K562 (cell line): ENCODE measurements around the gene TXNRD2. TPM values are rescaled to one million over a fixed set of nuclear protein-coding genes. Genes with fewer than 3 reads are reported as not detected.

Experiments used
- CCNT2 ChIP-seq: IDR thresholded peaks from 2 replicates; pipeline ENCODE4 v1.6.1; 2011; ENCODE audit warnings: borderline replicate concordance, low read depth, mild to moderate bottlenecking, moderate library complexity, mixed read lengths, low read length; ENCODE audit not compliant: insufficient read length; ENCODE audit errors: extremely low read depth
- CSDE1 ChIP-seq, 2 experiments: fragments of 450-650 bp; IDR thresholded peaks; 2 replicates each; pipeline ENCODE4 v1.6.1; 2016; ENCODE audit warnings: mild to moderate bottlenecking in 1 of 2
- ELF1 ChIP-seq: fragments of 200-800 bp; sonication (Bioruptor generic); IDR thresholded peaks from 2 replicates; pipeline ENCODE4 v1.6.1; 2016; ENCODE audit warnings: missing genetic modification characterization, missing compliant biosample characterization
- EWSR1 ChIP-seq: fragments of 450-650 bp; IDR thresholded peaks from 2 replicates; pipeline ENCODE4 v1.6.1; 2018; ENCODE audit warnings: borderline replicate concordance, mild to moderate bottlenecking, low read depth, moderate library complexity; ENCODE audit not compliant: partially characterized antibody
- HDGF ChIP-seq: fragments of 450-650 bp; IDR thresholded peaks from 2 replicates; pipeline ENCODE4 v1.6.1; 2016
- HOXB6 ChIP-seq: fragments of 250-450 bp; sonication (Bioruptor Pico); IDR thresholded peaks from 2 replicates; pipeline ENCODE4 v1.5.1; 2022; ENCODE audit warnings: mild to moderate bottlenecking, borderline replicate concordance
- IRF2 ChIP-seq: sonication (generic); formaldehyde crosslinking; IDR thresholded peaks from 2 replicates; pipeline ENCODE4 v1.8.1; 2022; ENCODE audit warnings: mild to moderate bottlenecking, missing genetic modification reagents
- KLF1 ChIP-seq: fragments of 450-650 bp; IDR thresholded peaks from 2 replicates; pipeline ENCODE4 v1.6.1; 2016; ENCODE audit warnings: missing genetic modification characterization, missing compliant biosample characterization
- MAFK ChIP-seq: IDR thresholded peaks from 2 replicates; pipeline ENCODE4 v1.6.1; 2011; ENCODE audit warnings: low read length, improper control_type of control experiment
- MXI1 ChIP-seq: IDR thresholded peaks from 2 replicates; pipeline ENCODE4 v1.6.1; 2011; ENCODE audit warnings: low read depth, mild to moderate bottlenecking, improper control_type of control experiment, low read length
- NR2F6 ChIP-seq: fragments of 450-650 bp; formaldehyde crosslinking; IDR thresholded peaks from 2 replicates; pipeline ENCODE4 v1.4.0; 2020; ENCODE audit warnings: mild to moderate bottlenecking
- PML ChIP-seq: IDR thresholded peaks from 2 replicates; pipeline ENCODE4 v1.6.1; 2012; ENCODE audit warnings: low read length, inconsistent platforms
- TAF15 ChIP-seq: fragments of 200-400 bp; formaldehyde crosslinking; IDR thresholded peaks from 2 replicates; pipeline ENCODE4 v1.6.1; 2017; ENCODE audit warnings: mild to moderate bottlenecking, low read depth, low read length, moderate library complexity
- TBP ChIP-seq: optimal IDR thresholded peaks from 2 replicates; pipeline ENCODE3; 2011; ENCODE audit warnings: low read depth, low read length, improper control_type of control experiment
- XRCC4 ChIP-seq: IDR thresholded peaks from one replicate; pipeline ENCODE4 v1.6.1; 2011; ENCODE audit not compliant: insufficient read depth, insufficient read length; ENCODE audit errors: extremely low read depth
- ZC3H4 ChIP-seq: sonication (generic); formaldehyde crosslinking; IDR thresholded peaks from 2 replicates; pipeline ENCODE4 v1.9.0; 2021; ENCODE audit warnings: missing genetic modification reagents, borderline replicate concordance
- ZNF507 ChIP-seq: conservative IDR thresholded peaks from 2 replicates; pipeline ENCODE4 v1.6.1; 2017; ENCODE audit warnings: missing genetic modification characterization, missing compliant biosample characterization
- ZNF551 ChIP-seq: fragments of 250-450 bp; sonication (Bioruptor Pico); IDR thresholded peaks from 2 replicates; pipeline ENCODE4 v1.5.0; 2021; ENCODE audit warnings: mild to moderate bottlenecking, moderate library complexity
- ZNF75A ChIP-seq: fragments of 450-650 bp; formaldehyde crosslinking; IDR thresholded peaks from 2 replicates; pipeline ENCODE4 v1.4.0; 2020; ENCODE audit warnings: mild to moderate bottlenecking
- polyA plus RNA-seq, 8 experiments: library from polyadenylated mRNA; depleted of rRNA in 4 of 8; stranded (reverse) in 5 of 8; unstranded in 3 of 8; fragments of >200 nt; fragmentation: Nextera tagmentation in 2 of 8; fragmentation: Illumina TruSeq in 1 of 8; extraction: Ambion mirVana in 2 of 8; extraction: Trizol in 1 of 8; gene quantifications; 2 replicates each; pipeline versions ENCODE4 v1.2.1 to v1.2.3, GENCODE V29; 2011 to 2014; ENCODE audit warnings: inconsistent platforms in 1 of 8, missing spikeins in 1 of 8
- total RNA-seq, 7 experiments: library from RNA; depleted of rRNA in 6 of 7; stranded (reverse); fragments of >200 nt in 6 of 7; fragmentation: Illumina TruSeq in 2 of 7; extraction: Trizol in 2 of 7; gene quantifications; 2 replicates each; pipeline versions ENCODE4 v1.2.1 to v1.2.3, GENCODE V29; 2011 to 2021; ENCODE audit warnings: low replicate concordance in 1 of 7
- TF ChIP-seq, protein P1 (sequence below): sonication (generic); formaldehyde crosslinking; IDR thresholded peaks from 2 replicates; pipeline ENCODE4 v1.4.0; 2020; ENCODE audit warnings: mild to moderate bottlenecking, missing genetic modification reagents
- TF ChIP-seq, protein P2 (sequence below): fragments of 450-650 bp; formaldehyde crosslinking; IDR thresholded peaks from 2 replicates; pipeline ENCODE4 v1.4.0; 2022; ENCODE audit warnings: missing genetic modification characterization
- TF ChIP-seq, protein P3 (sequence below): fragments of 450-650 bp; IDR thresholded peaks from 2 replicates; pipeline ENCODE4 v1.6.1; 2017; ENCODE audit warnings: mild to moderate bottlenecking, moderate library complexity
- TF ChIP-seq, protein P4 (sequence below): fragments of 450-650 bp; IDR thresholded peaks from 2 replicates; pipeline ENCODE4 v1.6.1; 2016; ENCODE audit warnings: mild to moderate bottlenecking

The TXNRD2 gene
- total and polyA plus RNA-seq, 9 of the 15 experiments (the other 6 are each of a cell fraction or from before 2014, with no cell fraction given): 3.3 to 80.2 (median 49.4) TPM

DNA sequence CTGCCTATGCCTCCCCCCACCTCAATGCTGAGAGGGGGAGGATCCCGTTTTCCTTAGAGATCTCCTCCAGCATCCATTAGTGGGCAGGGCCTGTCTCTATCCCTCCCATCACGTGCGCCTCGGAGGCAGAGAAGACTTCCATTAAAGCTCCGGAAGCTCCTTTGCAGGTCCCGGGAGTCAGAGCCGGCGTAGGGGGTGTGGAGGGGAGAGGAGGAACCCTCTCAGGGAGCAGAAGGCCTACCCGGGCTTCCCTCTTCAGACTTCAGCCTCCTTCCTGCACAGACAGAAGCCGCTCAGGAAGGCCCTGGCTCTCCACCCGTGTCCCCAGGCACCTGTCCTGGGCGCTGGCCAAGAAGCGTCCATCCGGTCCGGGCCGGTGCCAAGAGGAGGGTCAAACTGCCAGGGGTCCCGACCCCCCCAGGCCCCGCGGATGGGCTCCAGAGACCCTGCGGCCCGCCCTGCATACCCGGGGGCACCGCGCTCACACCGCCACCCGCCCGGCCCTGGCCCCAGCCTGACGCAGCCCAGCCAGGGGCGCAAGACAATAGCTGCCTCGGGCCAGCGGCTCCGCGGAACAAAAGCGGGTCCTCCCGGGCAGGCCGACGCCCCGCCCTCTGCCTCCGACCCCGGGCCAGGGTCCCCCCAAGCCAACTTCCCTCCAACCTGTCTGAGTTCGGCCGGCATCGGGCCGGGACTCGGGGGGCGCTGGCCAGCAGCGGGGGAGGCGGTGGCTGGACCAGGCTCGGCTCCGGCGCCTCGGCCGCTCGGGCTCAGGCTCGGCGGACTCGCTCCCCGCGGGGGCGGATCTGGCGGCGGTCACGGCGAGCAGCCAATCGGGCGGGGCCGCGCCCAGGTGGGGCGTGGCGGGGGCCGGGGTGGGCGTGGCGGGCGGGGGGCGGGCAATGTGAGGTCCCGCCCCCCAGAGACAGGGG, 45.1 kb upstream of the TXNRD2 start (continued):
- TF ChIP-seq, protein P1, sequence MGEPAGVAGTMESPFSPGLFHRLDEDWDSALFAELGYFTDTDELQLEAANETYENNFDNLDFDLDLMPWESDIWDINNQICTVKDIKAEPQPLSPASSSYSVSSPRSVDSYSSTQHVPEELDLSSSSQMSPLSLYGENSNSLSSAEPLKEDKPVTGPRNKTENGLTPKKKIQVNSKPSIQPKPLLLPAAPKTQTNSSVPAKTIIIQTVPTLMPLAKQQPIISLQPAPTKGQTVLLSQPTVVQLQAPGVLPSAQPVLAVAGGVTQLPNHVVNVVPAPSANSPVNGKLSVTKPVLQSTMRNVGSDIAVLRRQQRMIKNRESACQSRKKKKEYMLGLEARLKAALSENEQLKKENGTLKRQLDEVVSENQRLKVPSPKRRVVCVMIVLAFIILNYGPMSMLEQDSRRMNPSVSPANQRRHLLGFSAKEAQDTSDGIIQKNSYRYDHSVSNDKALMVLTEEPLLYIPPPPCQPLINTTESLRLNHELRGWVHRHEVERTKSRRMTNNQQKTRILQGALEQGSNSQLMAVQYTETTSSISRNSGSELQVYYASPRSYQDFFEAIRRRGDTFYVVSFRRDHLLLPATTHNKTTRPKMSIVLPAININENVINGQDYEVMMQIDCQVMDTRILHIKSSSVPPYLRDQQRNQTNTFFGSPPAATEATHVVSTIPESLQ (CRISPR knock-in tag): no peak
- TF ChIP-seq, protein P2, sequence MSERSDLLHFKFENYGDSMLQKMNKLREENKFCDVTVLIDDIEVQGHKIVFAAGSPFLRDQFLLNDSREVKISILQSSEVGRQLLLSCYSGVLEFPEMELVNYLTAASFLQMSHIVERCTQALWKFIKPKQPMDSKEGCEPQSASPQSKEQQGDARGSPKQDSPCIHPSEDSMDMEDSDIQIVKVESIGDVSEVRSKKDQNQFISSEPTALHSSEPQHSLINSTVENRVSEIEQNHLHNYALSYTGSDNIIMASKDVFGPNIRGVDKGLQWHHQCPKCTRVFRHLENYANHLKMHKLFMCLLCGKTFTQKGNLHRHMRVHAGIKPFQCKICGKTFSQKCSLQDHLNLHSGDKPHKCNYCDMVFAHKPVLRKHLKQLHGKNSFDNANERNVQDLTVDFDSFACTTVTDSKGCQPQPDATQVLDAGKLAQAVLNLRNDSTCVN: no peak
- TF ChIP-seq KLF1 (tag) (no peak; the same call in none of the 2 replicates), ZC3H4 (no peak), EWSR1 (no peak), TBP (peak; percentile 30), CCNT2 (no peak), CSDE1 (IDR thresholded peaks at IDR 0.05) (no peak), HDGF (no peak), TAF15 (no peak), ZNF75A (no peak), HOXB6 (no peak), PML (no peak), NR2F6 (no peak), ELF1 (no peak), IRF2 (CRISPR knock-in tag) (no peak), ZNF551 (no peak), MXI1 (no peak), ZNF507 (tag) (no peak), MAFK (peak; percentile 3; the same call in 1 of the 2 replicates), XRCC4 (no peak)
- TF ChIP-seq, protein P3, sequence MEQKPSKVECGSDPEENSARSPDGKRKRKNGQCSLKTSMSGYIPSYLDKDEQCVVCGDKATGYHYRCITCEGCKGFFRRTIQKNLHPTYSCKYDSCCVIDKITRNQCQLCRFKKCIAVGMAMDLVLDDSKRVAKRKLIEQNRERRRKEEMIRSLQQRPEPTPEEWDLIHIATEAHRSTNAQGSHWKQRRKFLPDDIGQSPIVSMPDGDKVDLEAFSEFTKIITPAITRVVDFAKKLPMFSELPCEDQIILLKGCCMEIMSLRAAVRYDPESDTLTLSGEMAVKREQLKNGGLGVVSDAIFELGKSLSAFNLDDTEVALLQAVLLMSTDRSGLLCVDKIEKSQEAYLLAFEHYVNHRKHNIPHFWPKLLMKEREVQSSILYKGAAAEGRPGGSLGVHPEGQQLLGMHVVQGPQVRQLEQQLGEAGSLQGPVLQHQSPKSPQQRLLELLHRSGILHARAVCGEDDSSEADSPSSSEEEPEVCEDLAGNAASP: no peak
- TF ChIP-seq, protein P4, sequence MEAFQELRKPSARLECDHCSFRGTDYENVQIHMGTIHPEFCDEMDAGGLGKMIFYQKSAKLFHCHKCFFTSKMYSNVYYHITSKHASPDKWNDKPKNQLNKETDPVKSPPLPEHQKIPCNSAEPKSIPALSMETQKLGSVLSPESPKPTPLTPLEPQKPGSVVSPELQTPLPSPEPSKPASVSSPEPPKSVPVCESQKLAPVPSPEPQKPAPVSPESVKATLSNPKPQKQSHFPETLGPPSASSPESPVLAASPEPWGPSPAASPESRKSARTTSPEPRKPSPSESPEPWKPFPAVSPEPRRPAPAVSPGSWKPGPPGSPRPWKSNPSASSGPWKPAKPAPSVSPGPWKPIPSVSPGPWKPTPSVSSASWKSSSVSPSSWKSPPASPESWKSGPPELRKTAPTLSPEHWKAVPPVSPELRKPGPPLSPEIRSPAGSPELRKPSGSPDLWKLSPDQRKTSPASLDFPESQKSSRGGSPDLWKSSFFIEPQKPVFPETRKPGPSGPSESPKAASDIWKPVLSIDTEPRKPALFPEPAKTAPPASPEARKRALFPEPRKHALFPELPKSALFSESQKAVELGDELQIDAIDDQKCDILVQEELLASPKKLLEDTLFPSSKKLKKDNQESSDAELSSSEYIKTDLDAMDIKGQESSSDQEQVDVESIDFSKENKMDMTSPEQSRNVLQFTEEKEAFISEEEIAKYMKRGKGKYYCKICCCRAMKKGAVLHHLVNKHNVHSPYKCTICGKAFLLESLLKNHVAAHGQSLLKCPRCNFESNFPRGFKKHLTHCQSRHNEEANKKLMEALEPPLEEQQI: no peak
